Measurements from ENCODE around the gene NARS2.
"Not testable (repeated sequence)": the region's sequence is repeated elsewhere in the genome, so short reads cannot be mapped to it uniquely, and the experiment has no call there.

NARS2 gene

GRCh38 chr11:78574386-78575381 lies at the start of gene NARS2:
Gene NARS2 (minus strand): TSS chr11:78574864. CDS start chr11:78574488, 376 bp downstream.
- peak; percentile 96 to 97 for DNase-seq

GRCh38 chr11:78622666-78623065 lies 48.0 kb upstream of the NARS2 start:
- DNase-seq = no peak

GRCh38 chr11:78620159-78620558 lies 45.5 kb upstream of the NARS2 start:
- DNase-seq = no peak

- DNase-seq = no peak
Measured at GRCh38 chr11:78615724-78616123, 41.1 kb upstream of the NARS2 start.

GRCh38 chr11:78613378-78613813 lies 38.7 kb upstream of the NARS2 start:
- no peak for DNase-seq

GRCh38 chr11:78612721-78613377 lies 38.2 kb upstream of the NARS2 start:
- DNase-seq = no peak

- not testable (repeated sequence) for DNase-seq
Measured at GRCh38 chr11:78609321-78609720, 34.7 kb upstream of the NARS2 start.

GRCh38 chr11:78607696-78608095 lies 33.0 kb upstream of the NARS2 start:
- no peak for DNase-seq

GRCh38 chr11:78606667-78607066 lies 32.0 kb upstream of the NARS2 start:
- DNase-seq = no peak

GRCh38 chr11:78605296-78605695 lies 30.6 kb upstream of the NARS2 start:
- no peak for DNase-seq

GRCh38 chr11:78603792-78604191 lies 29.1 kb upstream of the NARS2 start:
- DNase-seq = no peak

GRCh38 chr11:78602771-78603170 lies 28.1 kb upstream of the NARS2 start:
- DNase-seq = not testable (repeated sequence)

- DNase-seq = not testable (repeated sequence)
Measured at GRCh38 chr11:78601066-78601465, 26.4 kb upstream of the NARS2 start.

- DNase-seq = not testable (repeated sequence)
Measured at GRCh38 chr11:78597579-78597978, 22.9 kb upstream of the NARS2 start.

GRCh38 chr11:78595436-78596130 lies 20.9 kb upstream of the NARS2 start:
- DNase-seq = no peak

GRCh38 chr11:78594814-78595213 lies 20.1 kb upstream of the NARS2 start:
- no peak for DNase-seq

- DNase-seq = no peak
Measured at GRCh38 chr11:78588517-78588916, 13.9 kb upstream of the NARS2 start.

- DNase-seq = no peak
Measured at GRCh38 chr11:78587446-78587845, 12.8 kb upstream of the NARS2 start.

- peak in 1 of 2 donors; percentile 38 for DNase-seq
Measured at GRCh38 chr11:78586452-78587046, 11.9 kb upstream of the NARS2 start.

- DNase-seq = no peak
Measured at GRCh38 chr11:78583889-78584288, 9.2 kb upstream of the NARS2 start.

- DNase-seq = no peak
Measured at GRCh38 chr11:78577495-78577894, 2.8 kb upstream of the NARS2 start.

GRCh38 chr11:78576549-78577097 lies 2.0 kb upstream of the NARS2 start:
- DNase-seq = no peak
